WI38 (cell line): Measurements from ENCODE around the gene L1CAM.

Experiments
- H3K4me3 ChIP-seq: 2 replicates; pipeline ENCODE4 v1.5.1; 2011; ENCODE audit warnings: low read depth, mild to moderate bottlenecking, control low read depth, low read length
- CTCF ChIP-seq: IDR thresholded peaks from 2 replicates; pipeline ENCODE4 v1.5.1; 2012; ENCODE audit warnings: low read depth, mild to moderate bottlenecking, control low read depth, low read length

L1CAM gene

GRCh38 chrX:153911798-153912197 is 25.8 kb upstream of the L1CAM start:
- TF ChIP-seq CTCF = no peak

GRCh38 chrX:153910446-153910845 is 24.5 kb upstream of the L1CAM start:
- no peak overlapping the region for H3K4me3 ChIP-seq
- TF ChIP-seq CTCF = no peak

More at GRCh38 chrX:153911798-153912197, 25.8 kb upstream of the L1CAM start:
- H3K4me3 ChIP-seq = no peak overlapping the region

- no peak overlapping the region for H3K4me3 ChIP-seq
- no peak for TF ChIP-seq CTCF
These were observed 24.0 kb upstream of the L1CAM start for GRCh38 chrX:153909980-153910360.

- TF ChIP-seq CTCF = no peak
These were observed 23.3 kb upstream of the L1CAM start for GRCh38 chrX:153909024-153909979.

GRCh38 chrX:153908219-153908860 is 22.4 kb upstream of the L1CAM start:
- no peak overlapping the region for H3K4me3 ChIP-seq
- no peak for TF ChIP-seq CTCF

More at GRCh38 chrX:153909024-153909979, 23.3 kb upstream of the L1CAM start:
- H3K4me3 ChIP-seq = no peak overlapping the region

GRCh38 chrX:153907456-153907855 is 21.5 kb upstream of the L1CAM start:
- no peak overlapping the region for H3K4me3 ChIP-seq
- TF ChIP-seq CTCF = no peak
